OCI-LY3 (cell line): ENCODE data around the gene GMPPA.

Experiments used
- EZH2phosphoT487 ChIP-seq: fragments of 200-600 bp; shearing (Covaris generic); IDR thresholded peaks from 2 replicates; pipeline ENCODE4 v1.6.1; 2018; ENCODE audit warnings: antibody characterized with exemption, mixed run types, low read depth
- TF ChIP-seq, protein P1 (sequence below): fragments of 200-600, 300-600 bp; sonication (generic); IDR thresholded peaks from 2 replicates; pipeline ENCODE4 v1.5.1; 2014; ENCODE audit warnings: antibody characterized with exemption, low read length, low read depth

DNA sequence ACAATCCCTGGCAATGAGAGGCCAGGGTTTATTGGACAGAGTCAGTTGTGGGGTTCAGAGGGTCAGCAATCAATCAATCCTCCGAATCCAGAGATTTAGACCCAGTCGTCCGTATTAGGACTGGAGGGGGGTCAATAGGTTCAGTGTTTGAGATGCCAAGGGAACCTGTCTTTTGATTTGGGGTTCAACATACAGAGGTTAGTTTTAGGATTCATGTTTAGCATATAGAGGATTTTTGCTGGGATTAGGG lies 292 bp downstream of the GMPPA start:
- TF ChIP-seq, protein P1, sequence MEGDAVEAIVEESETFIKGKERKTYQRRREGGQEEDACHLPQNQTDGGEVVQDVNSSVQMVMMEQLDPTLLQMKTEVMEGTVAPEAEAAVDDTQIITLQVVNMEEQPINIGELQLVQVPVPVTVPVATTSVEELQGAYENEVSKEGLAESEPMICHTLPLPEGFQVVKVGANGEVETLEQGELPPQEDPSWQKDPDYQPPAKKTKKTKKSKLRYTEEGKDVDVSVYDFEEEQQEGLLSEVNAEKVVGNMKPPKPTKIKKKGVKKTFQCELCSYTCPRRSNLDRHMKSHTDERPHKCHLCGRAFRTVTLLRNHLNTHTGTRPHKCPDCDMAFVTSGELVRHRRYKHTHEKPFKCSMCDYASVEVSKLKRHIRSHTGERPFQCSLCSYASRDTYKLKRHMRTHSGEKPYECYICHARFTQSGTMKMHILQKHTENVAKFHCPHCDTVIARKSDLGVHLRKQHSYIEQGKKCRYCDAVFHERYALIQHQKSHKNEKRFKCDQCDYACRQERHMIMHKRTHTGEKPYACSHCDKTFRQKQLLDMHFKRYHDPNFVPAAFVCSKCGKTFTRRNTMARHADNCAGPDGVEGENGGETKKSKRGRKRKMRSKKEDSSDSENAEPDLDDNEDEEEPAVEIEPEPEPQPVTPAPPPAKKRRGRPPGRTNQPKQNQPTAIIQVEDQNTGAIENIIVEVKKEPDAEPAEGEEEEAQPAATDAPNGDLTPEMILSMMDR, result no peak
- TF ChIP-seq EZH2phosphoT487, result no peak
